ENCODE measurements around the gene LOC101059915.
"Not testable (repeated sequence)": the region's sequence is repeated elsewhere in the genome, so short reads cannot be mapped to it uniquely, and the experiment has no call there.

LOC101059915 gene

GRCh38 chrX:71671043-71671780, 3.9 kb downstream of the LOC101059915 start:
- no peak for DNase-seq (ENCODE audit: low read depth)
- H3K4me3 ChIP-seq (replicated peaks; ENCODE audit: low read depth, low read length): no peak overlapping the region
- TF ChIP-seq CTCF (IDR thresholded peaks at IDR 0.05; ENCODE audit: low read length, missing control alignments): no peak

GRCh38 chrX:71671938-71672337, 4.6 kb downstream of the LOC101059915 start:
- TF ChIP-seq CTCF (IDR thresholded peaks at IDR 0.05; ENCODE audit: low read length, missing control alignments): no peak
- no peak overlapping the region for H3K4me3 ChIP-seq (replicated peaks; ENCODE audit: low read depth, low read length)
- DNase-seq (ENCODE audit: low read depth): no peak

- not testable (repeated sequence) for H3K4me3 ChIP-seq (replicated peaks; ENCODE audit: low read depth, low read length); DNase-seq (ENCODE audit: low read depth)
Measured at GRCh38 chrX:71675636-71676035, 8.3 kb downstream of the LOC101059915 start.

GRCh38 chrX:71676068-71676795, 8.9 kb downstream of the LOC101059915 start:
- DNase-seq (ENCODE audit: low read depth); H3K4me3 ChIP-seq (replicated peaks; ENCODE audit: low read depth, low read length): not testable (repeated sequence)

GRCh38 chrX:71677195-71677594, 9.8 kb downstream of the LOC101059915 start:
- not testable (repeated sequence) for H3K4me3 ChIP-seq (replicated peaks; ENCODE audit: low read depth, low read length); DNase-seq (ENCODE audit: low read depth)

GRCh38 chrX:71679575-71680207, 12.3 kb downstream of the LOC101059915 start:
- TF ChIP-seq CTCF (IDR thresholded peaks at IDR 0.05; ENCODE audit: low read length, missing control alignments): no peak
- DNase-seq (ENCODE audit: low read depth): no peak
- H3K4me3 ChIP-seq (replicated peaks; ENCODE audit: low read depth, low read length): no peak overlapping the region

GRCh38 chrX:71696641-71697465, 29.5 kb downstream of the LOC101059915 start:
- H3K4me3 ChIP-seq (replicated peaks; ENCODE audit: low read depth, low read length); DNase-seq (ENCODE audit: low read depth): not testable (repeated sequence)

- not testable (repeated sequence) for H3K4me3 ChIP-seq (replicated peaks; ENCODE audit: low read depth, low read length); DNase-seq (ENCODE audit: low read depth)
Measured at GRCh38 chrX:71697466-71698298, 30.3 kb downstream of the LOC101059915 start.

- H3K4me3 ChIP-seq (replicated peaks; ENCODE audit: low read depth, low read length); DNase-seq (ENCODE audit: low read depth): not testable (repeated sequence)
Measured at GRCh38 chrX:71698299-71699022, 31.1 kb downstream of the LOC101059915 start.

- not testable (repeated sequence) for H3K4me3 ChIP-seq (replicated peaks; ENCODE audit: low read depth, low read length); DNase-seq (ENCODE audit: low read depth)
Measured at GRCh38 chrX:71699023-71699344, 31.6 kb downstream of the LOC101059915 start.

GRCh38 chrX:71702853-71703252, 35.5 kb downstream of the LOC101059915 start:
- not testable (repeated sequence) for H3K4me3 ChIP-seq (replicated peaks; ENCODE audit: low read depth, low read length); DNase-seq (ENCODE audit: low read depth)

GRCh38 chrX:71714064-71714463, 46.7 kb downstream of the LOC101059915 start:
- H3K4me3 ChIP-seq (replicated peaks; ENCODE audit: low read depth, low read length); DNase-seq (ENCODE audit: low read depth): not testable (repeated sequence)

- not testable (repeated sequence) for DNase-seq (ENCODE audit: low read depth)
Measured at GRCh38 chrX:71715551-71715950, 48.2 kb downstream of the LOC101059915 start.

More at GRCh38 chrX:71715551-71715950, 48.2 kb downstream of the LOC101059915 start:
- H3K4me3 ChIP-seq (replicated peaks; ENCODE audit: low read depth, low read length): not testable (repeated sequence)
